Measurements from ENCODE around the gene KIF1A. TPM values are rescaled to one million over a fixed set of nuclear protein-coding genes. Genes with fewer than 3 reads are reported as not detected.

Gene KIF1A
- total RNA-seq, 1 donor from 2014 or later, result 90.9 TPM

- DNase-seq (ENCODE audit: low read depth, low spot score), result no peak
- Mint-ChIP-seq H3K4me1 (peaks cover 3% of the 10 kb centered on the region), H3K27me3 (ENCODE audit: low read depth) (no peaks in the 10 kb centered on the region), H3K27ac (ENCODE audit: unreplicated experiment) (no peak overlapping the region), H3K9me3 (no peaks in the 10 kb centered on the region), H3K36me3 (ENCODE audit: low read depth) (no peaks in the 10 kb centered on the region), H3K4me3 (no peak overlapping the region)
- TF ChIP-seq, protein P1, sequence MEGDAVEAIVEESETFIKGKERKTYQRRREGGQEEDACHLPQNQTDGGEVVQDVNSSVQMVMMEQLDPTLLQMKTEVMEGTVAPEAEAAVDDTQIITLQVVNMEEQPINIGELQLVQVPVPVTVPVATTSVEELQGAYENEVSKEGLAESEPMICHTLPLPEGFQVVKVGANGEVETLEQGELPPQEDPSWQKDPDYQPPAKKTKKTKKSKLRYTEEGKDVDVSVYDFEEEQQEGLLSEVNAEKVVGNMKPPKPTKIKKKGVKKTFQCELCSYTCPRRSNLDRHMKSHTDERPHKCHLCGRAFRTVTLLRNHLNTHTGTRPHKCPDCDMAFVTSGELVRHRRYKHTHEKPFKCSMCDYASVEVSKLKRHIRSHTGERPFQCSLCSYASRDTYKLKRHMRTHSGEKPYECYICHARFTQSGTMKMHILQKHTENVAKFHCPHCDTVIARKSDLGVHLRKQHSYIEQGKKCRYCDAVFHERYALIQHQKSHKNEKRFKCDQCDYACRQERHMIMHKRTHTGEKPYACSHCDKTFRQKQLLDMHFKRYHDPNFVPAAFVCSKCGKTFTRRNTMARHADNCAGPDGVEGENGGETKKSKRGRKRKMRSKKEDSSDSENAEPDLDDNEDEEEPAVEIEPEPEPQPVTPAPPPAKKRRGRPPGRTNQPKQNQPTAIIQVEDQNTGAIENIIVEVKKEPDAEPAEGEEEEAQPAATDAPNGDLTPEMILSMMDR (conservative IDR thresholded peaks at IDR 0.05), result no peak
Measured at GRCh38 chr2:240778426-240778825, 41.6 kb downstream of the KIF1A start.

DNA sequence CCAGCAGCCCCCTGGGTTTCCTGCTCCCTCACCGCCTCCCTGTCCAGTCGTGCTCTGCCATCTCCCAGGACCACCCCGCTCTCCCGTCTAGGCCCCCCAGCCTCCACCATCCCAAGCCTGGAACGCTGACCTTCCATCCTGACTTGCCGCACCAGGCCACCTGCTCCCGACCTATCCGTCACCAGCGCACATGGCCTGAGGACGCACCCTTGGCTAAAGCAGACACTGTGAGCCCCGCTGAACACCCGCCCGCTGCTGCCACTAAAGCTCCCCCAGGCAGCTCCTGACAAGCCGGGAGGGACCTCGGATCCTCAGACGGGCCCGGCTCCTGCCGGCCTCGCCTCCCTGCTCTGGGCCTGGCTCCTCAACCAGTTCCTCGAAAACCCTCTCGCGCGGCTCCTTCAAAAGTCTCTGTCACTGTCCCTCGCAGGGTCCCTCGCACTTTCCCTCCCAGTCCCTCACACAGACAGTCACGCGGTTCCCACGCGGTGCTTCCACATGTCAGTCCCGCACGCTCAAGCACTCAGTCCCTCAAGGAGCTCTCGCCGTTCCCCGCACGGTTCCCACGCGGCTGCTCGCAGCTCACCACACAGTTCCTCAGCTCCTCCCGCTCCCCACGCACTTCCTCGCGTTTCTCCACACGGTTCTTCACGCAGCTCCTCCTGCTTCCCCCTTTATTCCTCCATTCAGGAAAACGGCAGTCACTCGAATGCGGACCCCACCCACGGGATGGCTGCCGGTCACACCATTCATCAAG is 42.4 kb downstream of the KIF1A start:
- H3K36me3 Mint-ChIP-seq (ENCODE audit: low read depth), result no peaks in the 10 kb centered on the region
- DNase-seq (ENCODE audit: low read depth, low spot score), result no peak
- H3K4me1 Mint-ChIP-seq, result peaks cover 3% of the 10 kb centered on the region
- peak overlapping the region; percentile 27 for H3K27ac Mint-ChIP-seq (ENCODE audit: unreplicated experiment)
- H3K9me3 Mint-ChIP-seq, result no peaks in the 10 kb centered on the region
- H3K27me3 Mint-ChIP-seq (ENCODE audit: low read depth), result no peaks in the 10 kb centered on the region
- no peak overlapping the region for H3K4me3 Mint-ChIP-seq
- TF ChIP-seq, protein P1 (conservative IDR thresholded peaks at IDR 0.05), result no peak

GRCh38 chr2:240775905-240776304 is 44.1 kb downstream of the KIF1A start:
- H3K36me3 Mint-ChIP-seq (ENCODE audit: low read depth), result no peaks in the 10 kb centered on the region
- H3K4me3 Mint-ChIP-seq, result no peak overlapping the region
- no peak for DNase-seq (ENCODE audit: low read depth, low spot score)
- no peaks in the 10 kb centered on the region for H3K9me3 Mint-ChIP-seq
- no peaks in the 10 kb centered on the region for H3K27me3 Mint-ChIP-seq (ENCODE audit: low read depth)
- TF ChIP-seq, protein P1 (conservative IDR thresholded peaks at IDR 0.05), result no peak
- peak overlapping the region; percentile 70 for H3K27ac Mint-ChIP-seq (ENCODE audit: unreplicated experiment)
- peaks cover 3% of the 10 kb centered on the region for H3K4me1 Mint-ChIP-seq

- Mint-ChIP-seq H3K36me3 (ENCODE audit: low read depth) (no peaks in the 10 kb centered on the region), H3K27me3 (ENCODE audit: low read depth) (no peaks in the 10 kb centered on the region), H3K9me3 (no peaks in the 10 kb centered on the region), H3K4me3 (no peak overlapping the region), H3K4me1 (peaks cover 3% of the 10 kb centered on the region), H3K27ac (ENCODE audit: unreplicated experiment) (peak overlapping the region; percentile 57)
- TF ChIP-seq, protein P1 (conservative IDR thresholded peaks at IDR 0.05), result no peak
- DNase-seq (ENCODE audit: low read depth, low spot score), result no peak
Measured at GRCh38 chr2:240774856-240775255, 45.2 kb downstream of the KIF1A start.

GRCh38 chr2:240769096-240769495 is 50.9 kb downstream of the KIF1A start:
- H3K9me3 Mint-ChIP-seq, result no peaks in the 10 kb centered on the region
- H3K27me3 Mint-ChIP-seq (ENCODE audit: low read depth), result no peaks in the 10 kb centered on the region
- DNase-seq (ENCODE audit: low read depth, low spot score), result no peak
- no peak overlapping the region for H3K27ac Mint-ChIP-seq (ENCODE audit: unreplicated experiment)
- no peak overlapping the region for H3K4me3 Mint-ChIP-seq
- TF ChIP-seq, protein P1 (conservative IDR thresholded peaks at IDR 0.05), result no peak
- H3K4me1 Mint-ChIP-seq, result no peaks in the 10 kb centered on the region
- peaks cover 2% of the 10 kb centered on the region for H3K36me3 Mint-ChIP-seq (ENCODE audit: low read depth)

Data from neural crest cell (in vitro differentiated cells).